CD4-positive, alpha-beta T cell (primary cell): ENCODE measurements around the gene EDAR. TPM values are rescaled to one million over a fixed set of nuclear protein-coding genes. Genes with fewer than 3 reads are reported as not detected.

Experiments used
- ATAC-seq: fragments of 200-7000 bp; cut with Tn5 transposase; one replicate; pipeline ENCODE4 v1.10.0; 2022; ENCODE audit warnings: mild to moderate bottlenecking; ENCODE audit not compliant: poor library complexity
- CTCF ChIA-PET: fragments of 350-600 bp; sonication (Branson Sonifier 250); formaldehyde crosslinking; loops from one replicate; lab custom pipeline; 2021; ENCODE audit warnings: antibody characterized with exemption, inconsistent platforms; lab: Charles Lee
- POLR2A ChIA-PET: fragments of 350-600 bp; sonication (Branson Sonifier 250); formaldehyde crosslinking; loops from one replicate; lab custom pipeline; 2021; ENCODE audit warnings: antibody characterized with exemption, inconsistent platforms; lab: Charles Lee
- DNase-seq, 14 experiments: peaks; one replicate each; pipeline ENCODE4 v3.0.0-alpha.2; 2013 to 2020; ENCODE audit warnings: mixed read lengths in 2 of 14
- H3K27ac ChIP-seq, 2 donors: one replicate each; pipeline versions ENCODE4 v1.5.1 to v1.7.0; 2013; ENCODE audit warnings: low read length in 2 of 2, low read depth in 1 of 2, mild to moderate bottlenecking in 1 of 2
- H3K27me3 ChIP-seq, 2 experiments: 1 replicate in 1 of 2; 2 replicates in 1 of 2; pipeline versions ENCODE4 v1.6.1 to v1.7.0; 2013; ENCODE audit warnings: low read length in 2 of 2, control low read depth in 1 of 2, mild to moderate bottlenecking in 1 of 2, moderate library complexity in 1 of 2; ENCODE audit not compliant: insufficient read depth in 2 of 2, control insufficient read depth in 1 of 2
- H3K36me3 ChIP-seq: one replicate; pipeline ENCODE4 v1.6.1; 2013; ENCODE audit warnings: low read length, control low read depth; ENCODE audit not compliant: insufficient read depth
- H3K4me1 ChIP-seq: one replicate; pipeline ENCODE4 v1.6.1; 2013; ENCODE audit warnings: low read length, control low read depth; ENCODE audit not compliant: insufficient read depth
- H3K4me3 ChIP-seq: one replicate; pipeline ENCODE4 v1.5.1; 2013; ENCODE audit warnings: mild to moderate bottlenecking, low read length, moderate library complexity
- H3K9me3 ChIP-seq, 2 experiments: 1 replicate in 1 of 2; 2 replicates in 1 of 2; pipeline versions ENCODE4 v1.6.1 to v1.7.0; 2013; ENCODE audit warnings: low read length in 2 of 2, mild to moderate bottlenecking in 2 of 2, control low read depth in 1 of 2, moderate library complexity in 1 of 2; ENCODE audit not compliant: control insufficient read depth in 1 of 2, insufficient read depth in 1 of 2
- H3K27ac Mint-ChIP-seq: one replicate; pipeline ENCODE4 v1.8.0; 2020; ENCODE audit warnings: mixed read lengths
- H3K27me3 Mint-ChIP-seq: one replicate; pipeline ENCODE4 v1.8.0; 2021; ENCODE audit warnings: mixed read lengths
- H3K36me3 Mint-ChIP-seq: one replicate; pipeline ENCODE4 v1.8.0; 2021; ENCODE audit warnings: low read depth, mixed read lengths
- H3K4me1 Mint-ChIP-seq: one replicate; pipeline ENCODE4 v1.8.0; 2021; ENCODE audit warnings: low read depth, mixed read lengths
- H3K4me3 Mint-ChIP-seq: one replicate; pipeline ENCODE4 v1.8.0; 2020; ENCODE audit warnings: mild to moderate bottlenecking, mixed read lengths
- H3K9me3 Mint-ChIP-seq: one replicate; pipeline ENCODE4 v1.8.0; 2020; ENCODE audit warnings: mixed read lengths
- CTCF ChIP-seq: fragments of 200-600 bp; IDR thresholded peaks from one replicate; pipeline ENCODE4 v1.8.0; 2022; ENCODE audit warnings: antibody characterized with exemption, mild to moderate bottlenecking
- intact Hi-C, 2 experiments: fragments of 100-400 bp; cut with DNase I in 1 of 2; cut with micrococcal nuclease in 1 of 2; formaldehyde crosslinking; loops; one replicate each; pipeline versions ENCODE4 v1.15.1 to v1.9.0; 2023 to 2025; cut with DNase I, micrococcal nuclease
- total RNA-seq, 174 experiments: library from RNA in 2 of 174; stranded (reverse) in 2 of 174; gene quantifications; one replicate each; pipeline ENCODE4 v1.2.3 and lab custom pipeline; 2021 to 2026

Gene EDAR
- total RNA-seq, 2 experiments from 2014 or later: 9.4 to 10.3 TPM

- no peak overlapping the region for H3K27ac Mint-ChIP-seq
Observed at GRCh38 chr2:108895188-108895587, 93.8 kb downstream of the EDAR start.

DNA sequence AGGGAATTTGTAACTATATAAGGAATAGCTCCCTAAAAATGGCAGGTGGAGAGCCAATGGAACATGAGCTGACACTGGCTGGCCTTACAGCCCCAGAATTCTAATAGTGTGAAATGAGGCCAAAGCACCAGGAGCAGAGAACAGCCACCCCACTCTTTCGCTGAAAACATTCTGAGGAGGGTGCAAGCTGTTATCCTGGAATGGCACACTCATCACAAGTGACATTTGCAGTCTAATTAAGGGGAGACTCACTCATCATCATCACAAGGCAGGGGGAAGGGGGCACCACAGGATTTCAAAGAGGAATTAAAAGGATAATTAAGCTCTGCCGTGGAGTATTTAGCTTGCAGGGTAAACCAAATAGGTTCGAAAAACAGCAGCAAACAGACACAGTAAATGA lies 94.3 kb downstream of the EDAR start:
- Histone ChIP-seq H3K4me1 (no peaks in the 10 kb centered on the region), H3K9me3 (peaks cover 25 to 36% of the 10 kb centered on the region in 2 experiments), H3K27ac (no peak overlapping the region), H3K4me3 (no peak overlapping the region), H3K36me3 (peaks cover 21% of the 10 kb centered on the region), H3K27me3 (no peaks in the 10 kb centered on the region)
- no peak for ATAC-seq
- intact Hi-C loops: no loop called here
- no peaks in the 10 kb centered on the region for H3K4me1 Mint-ChIP-seq
- no peak for TF ChIP-seq CTCF
- peaks cover 92% of the 10 kb centered on the region for H3K36me3 Mint-ChIP-seq
- POLR2A ChIA-PET: no interaction called here
- H3K4me3 Mint-ChIP-seq: no peak overlapping the region
- CTCF ChIA-PET: no interaction called here
- H3K27me3 Mint-ChIP-seq: no peaks in the 10 kb centered on the region
- no peak for DNase-seq
- H3K9me3 Mint-ChIP-seq: peaks cover 16% of the 10 kb centered on the region
- H3K27ac Mint-ChIP-seq: no peak overlapping the region

More at GRCh38 chr2:108895188-108895587, 93.8 kb downstream of the EDAR start:
- H3K9me3 Mint-ChIP-seq: peaks cover 15% of the 10 kb centered on the region
- Histone ChIP-seq H3K9me3 (peaks cover 24 to 32% of the 10 kb centered on the region in 2 experiments), H3K27me3 (no peaks in the 10 kb centered on the region), H3K36me3 (peaks cover 21% of the 10 kb centered on the region), H3K4me3 (no peak overlapping the region), H3K4me1 (no peaks in the 10 kb centered on the region), H3K27ac (no peak overlapping the region)
- DNase-seq (no peak), ATAC-seq (no peak)
- H3K36me3 Mint-ChIP-seq: peaks cover 94% of the 10 kb centered on the region
- ChIA-PET POLR2A (no interaction called here), CTCF (no interaction called here)
- H3K27me3 Mint-ChIP-seq: no peaks in the 10 kb centered on the region
- no peak overlapping the region for H3K4me3 Mint-ChIP-seq
- intact Hi-C loops: no loop called here
- TF ChIP-seq CTCF: no peak
- H3K4me1 Mint-ChIP-seq: no peaks in the 10 kb centered on the region

- no peaks in the 10 kb centered on the region for H3K4me1 ChIP-seq
- Mint-ChIP-seq H3K36me3 (peaks cover 83% of the 10 kb centered on the region), H3K27me3 (no peaks in the 10 kb centered on the region), H3K4me1 (no peaks in the 10 kb centered on the region), H3K4me3 (no peak overlapping the region), H3K9me3 (peaks cover 20% of the 10 kb centered on the region), H3K27ac (no peak overlapping the region)
- peaks cover 23 to 41% of the 10 kb centered on the region in 2 experiments for H3K9me3 ChIP-seq
- DNase-seq: no peak
- no peak overlapping the region for H3K27ac ChIP-seq
- ATAC-seq: no peak
- POLR2A ChIA-PET: no interaction called here
- H3K4me3 ChIP-seq: no peak overlapping the region
- H3K36me3 ChIP-seq: peaks cover 21% of the 10 kb centered on the region
- H3K27me3 ChIP-seq: no peaks in the 10 kb centered on the region
- intact Hi-C loops: no loop called here
- TF ChIP-seq CTCF: no peak
- CTCF ChIA-PET: no interaction called here
Observed at GRCh38 chr2:108893277-108893676, 95.7 kb downstream of the EDAR start.
